Right renal cortex interstitium (tissue), 3 donors: ENCODE results near the gene PEAR1. TPM values are rescaled to one million over a fixed set of nuclear protein-coding genes. Genes with fewer than 3 reads are reported as not detected.

Experiments used
- DNase-seq, 3 donors: peaks; one replicate each; pipeline ENCODE4 v3.0.0-alpha.2; 2013; ENCODE audit warnings: low read depth in 3 of 3, low spot score in 2 of 3
- polyA plus RNA-seq, 3 donors: library from polyadenylated mRNA; unstranded; fragments of 120-200 nt; gene quantifications; one replicate each; pipeline ENCODE4 v1.2.1, GENCODE V29; 2013; ENCODE audit not compliant: insufficient read length in 3 of 3

PEAR1 gene
- polyA plus RNA-seq, 3 donors: 16.7 to 19.2 (median 17.7) TPM

DNA sequence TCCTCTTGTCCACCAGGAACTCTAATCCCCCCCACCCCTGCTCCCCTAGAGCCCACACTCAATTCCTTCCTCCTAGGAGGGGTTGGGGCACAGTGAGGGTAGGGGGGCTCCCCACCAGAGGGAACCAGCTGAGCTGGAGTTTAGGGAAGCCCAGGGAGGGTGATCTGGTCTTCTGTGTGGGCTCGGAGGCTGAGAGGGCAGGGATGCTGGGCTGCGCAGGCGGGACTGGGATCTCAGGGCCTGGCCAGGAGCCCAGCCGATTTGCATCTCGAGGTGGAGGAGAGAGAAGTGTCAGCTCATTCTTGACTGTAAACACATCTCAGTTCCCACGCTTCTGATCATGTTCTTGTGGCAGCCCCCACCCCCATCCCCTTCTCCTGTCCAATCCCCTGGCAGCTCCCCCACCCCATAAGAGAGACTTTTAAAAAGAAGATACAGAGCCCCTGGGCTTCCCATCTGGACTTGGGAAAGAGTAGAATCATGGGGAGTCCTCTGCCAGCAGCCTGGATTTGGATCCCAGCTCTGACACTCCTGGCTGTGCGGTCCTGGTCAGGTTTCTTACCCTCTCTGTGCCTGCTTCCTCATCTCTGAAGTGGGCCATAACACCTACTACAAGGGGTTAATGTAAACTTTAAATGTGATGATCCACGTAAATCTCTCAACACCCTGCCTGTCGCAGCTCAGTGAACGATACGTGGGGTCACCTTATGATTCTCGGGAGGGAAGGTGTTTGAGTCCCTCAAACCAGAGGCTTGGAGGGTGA lies 6.6 kb downstream of the PEAR1 start:
- DNase-seq: no peak

DNA sequence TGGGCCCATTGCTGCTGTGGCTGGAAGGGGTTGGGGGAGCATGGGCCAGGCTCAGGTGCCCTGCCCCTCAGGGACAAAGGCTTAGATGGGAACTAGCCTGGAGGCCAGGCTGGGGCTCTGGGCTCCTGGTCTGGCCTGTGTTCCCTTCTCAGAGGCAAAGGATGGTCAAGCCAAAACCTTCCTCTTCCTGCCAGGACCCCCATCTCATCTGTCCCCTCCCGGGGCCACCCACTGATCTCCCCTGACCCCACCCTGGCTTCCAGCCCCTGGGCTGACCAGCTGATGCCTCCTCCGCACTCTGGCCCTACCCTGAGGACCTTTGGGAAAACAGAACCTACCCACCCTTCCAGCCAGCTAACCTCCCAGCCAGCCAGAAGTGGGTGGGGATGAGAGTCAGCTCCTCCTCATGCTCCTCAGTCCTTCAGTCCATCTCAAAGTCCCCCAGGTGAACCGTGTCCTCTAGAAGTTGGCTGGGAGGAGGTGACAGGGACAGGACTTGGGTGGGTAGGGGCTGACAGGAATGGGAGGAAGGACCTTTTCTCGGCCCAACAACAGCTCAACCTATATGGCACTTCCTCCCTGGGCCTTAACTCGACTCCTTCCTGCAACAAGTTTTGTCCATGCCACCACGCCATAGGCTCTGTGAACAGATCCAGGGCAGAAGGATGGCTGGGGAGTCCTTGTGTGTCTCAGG lies 7.5 kb downstream of the PEAR1 start:
- DNase-seq: no peak

DNA sequence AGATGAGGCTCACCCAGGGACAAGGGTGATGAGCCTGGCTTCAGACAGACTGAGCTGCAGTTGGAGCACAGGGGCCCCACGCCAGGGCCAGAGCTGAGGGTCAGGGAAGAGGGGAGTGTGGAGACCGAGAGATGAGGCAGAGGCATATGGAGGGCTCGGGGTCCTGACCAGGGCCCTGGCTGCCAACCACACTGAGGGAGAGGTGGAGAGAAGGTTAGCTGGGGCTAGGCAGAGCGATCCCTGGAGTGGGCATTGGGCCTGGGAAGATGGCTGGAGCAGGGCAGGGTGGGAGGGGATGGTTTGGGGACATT lies 8.0 kb downstream of the PEAR1 start:
- DNase-seq: no peak

DNA sequence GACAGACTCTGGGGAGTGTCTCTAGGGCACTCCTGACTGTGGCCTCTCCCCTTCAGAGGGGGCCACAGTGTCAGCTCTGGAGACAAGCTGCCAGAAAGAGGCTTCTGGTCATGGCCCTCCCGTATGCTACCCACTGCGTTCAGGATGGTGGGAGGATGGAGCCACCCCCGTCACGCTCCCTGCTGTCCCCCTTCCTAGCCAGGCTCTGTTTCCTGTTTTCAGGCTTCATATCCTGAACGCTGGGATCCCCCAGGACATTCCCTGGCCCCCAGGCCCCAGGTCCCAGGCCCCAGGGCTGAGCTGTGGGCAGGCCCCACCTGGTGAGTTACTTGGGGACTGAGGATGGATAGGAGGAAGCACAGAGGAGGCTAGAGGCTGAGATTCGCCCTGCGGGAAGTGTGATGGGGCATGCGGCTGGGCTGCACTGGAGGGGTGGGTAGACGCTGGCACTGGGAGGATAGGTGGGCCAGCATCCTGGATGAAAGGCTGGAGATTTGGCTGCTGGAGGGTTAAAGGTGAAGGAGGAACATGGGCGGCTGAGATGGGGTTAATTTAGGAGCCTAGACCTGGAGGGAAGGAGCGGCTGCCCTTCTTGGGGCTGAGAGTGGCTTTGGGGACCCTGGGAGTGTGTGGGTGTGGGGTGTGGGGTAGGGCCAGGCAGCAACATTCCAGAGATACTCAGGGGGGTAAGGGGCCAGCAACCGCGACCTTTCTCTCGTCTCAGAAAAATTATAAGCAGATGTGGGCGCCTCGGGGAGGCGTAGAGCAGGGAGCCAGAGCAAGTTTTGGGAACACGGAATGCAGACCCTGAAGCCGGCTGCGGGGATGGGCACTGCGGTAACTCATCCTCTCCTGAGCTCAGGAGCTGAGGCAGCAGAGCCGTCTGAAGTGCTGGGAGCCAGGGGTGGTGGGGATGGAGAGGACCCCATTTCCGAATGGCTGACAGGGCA lies 8.7 kb downstream of the PEAR1 start:
- DNase-seq: no peak

DNA sequence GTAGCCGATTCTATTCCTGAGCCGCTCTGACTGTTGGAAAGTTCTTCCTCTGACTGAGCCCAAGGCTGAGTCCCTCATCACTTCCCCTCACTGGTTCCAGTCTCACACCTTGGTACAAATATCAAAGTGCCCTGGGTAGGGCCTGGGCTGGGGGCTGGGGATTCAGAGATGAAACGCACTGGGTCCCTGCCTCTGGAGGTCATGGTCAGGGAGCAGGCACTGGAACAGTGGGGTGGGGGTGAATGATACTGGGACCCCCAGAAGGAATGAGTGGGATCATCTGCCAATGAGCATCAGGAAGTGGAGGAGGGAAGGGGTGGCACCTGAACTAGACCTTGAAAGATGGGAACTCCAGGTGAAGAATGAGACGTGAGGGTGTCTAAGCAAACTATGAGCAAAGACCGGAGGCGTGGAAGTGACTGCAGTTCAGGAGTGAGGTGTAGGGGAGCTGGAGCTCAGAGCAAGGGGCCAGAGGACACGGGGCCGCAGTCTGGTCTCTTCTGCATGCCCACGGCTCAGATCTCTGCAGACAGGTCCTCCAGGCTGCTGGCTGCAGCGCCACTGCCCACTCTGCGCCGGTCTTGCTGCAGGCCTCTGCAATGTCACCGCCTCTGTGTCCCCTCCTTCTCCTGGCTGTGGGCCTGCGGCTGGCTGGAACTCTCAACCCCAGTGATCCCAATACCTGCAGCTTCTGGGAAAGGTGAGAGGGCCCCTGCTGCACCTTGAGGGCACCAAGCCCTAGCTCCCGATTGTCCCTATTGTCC lies 10.0 kb downstream of the PEAR1 start:
- DNase-seq: no peak

DNA sequence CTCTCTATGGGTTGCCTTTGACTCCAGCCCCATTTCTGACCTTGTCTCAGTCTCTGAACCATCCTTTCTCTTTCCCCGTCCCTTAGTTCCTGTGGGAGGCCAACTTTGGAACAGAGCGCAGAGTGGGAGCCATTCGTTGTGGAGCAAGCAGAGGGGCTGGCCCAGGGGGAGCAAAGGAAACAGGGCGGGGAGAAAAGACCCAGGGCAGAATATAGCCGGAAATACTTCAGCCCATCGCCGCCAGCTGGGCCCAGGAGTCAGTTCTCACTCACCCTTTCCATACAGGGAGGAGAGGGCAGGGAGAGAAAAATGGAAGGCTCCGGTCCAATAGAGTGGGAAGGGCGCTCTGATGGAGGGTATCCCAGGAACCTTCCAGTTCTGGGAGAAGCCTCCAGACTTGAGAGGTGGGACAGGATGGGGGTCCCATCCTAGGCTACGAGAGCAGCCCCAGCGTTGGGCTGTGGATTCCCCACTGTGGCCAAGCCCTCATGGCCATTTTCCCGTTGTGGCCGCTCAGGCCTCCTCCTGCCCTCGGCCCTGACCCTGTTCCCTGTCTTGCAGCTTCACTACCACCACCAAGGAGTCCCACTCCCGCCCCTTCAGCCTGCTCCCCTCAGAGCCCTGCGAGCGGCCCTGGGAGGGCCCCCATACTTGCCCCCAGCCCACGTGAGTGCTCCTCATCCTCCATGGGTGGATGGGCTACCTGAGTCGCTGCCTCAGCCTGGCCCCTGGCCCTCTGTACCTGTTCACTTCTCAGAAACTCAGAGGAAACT lies 10.9 kb downstream of the PEAR1 start:
- DNase-seq: no peak

DNA sequence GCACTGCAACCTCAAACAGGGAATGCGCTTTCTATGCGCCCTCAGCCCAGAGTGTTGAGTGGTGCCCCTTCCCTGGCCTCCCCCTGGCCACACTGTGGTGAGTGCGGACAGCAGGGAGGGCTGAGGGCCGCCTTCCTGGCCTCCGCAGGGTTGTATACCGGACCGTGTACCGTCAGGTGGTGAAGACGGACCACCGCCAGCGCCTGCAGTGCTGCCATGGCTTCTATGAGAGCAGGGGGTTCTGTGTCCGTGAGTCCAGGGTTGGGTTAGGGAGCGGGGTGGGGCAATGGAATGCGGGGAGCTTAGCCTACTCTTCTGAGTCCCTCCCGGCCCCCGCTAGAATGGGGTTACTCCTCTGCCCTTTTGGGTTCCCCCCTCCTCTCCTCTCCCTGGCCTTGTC lies 11.7 kb downstream of the PEAR1 start:
- no peak for DNase-seq

DNA sequence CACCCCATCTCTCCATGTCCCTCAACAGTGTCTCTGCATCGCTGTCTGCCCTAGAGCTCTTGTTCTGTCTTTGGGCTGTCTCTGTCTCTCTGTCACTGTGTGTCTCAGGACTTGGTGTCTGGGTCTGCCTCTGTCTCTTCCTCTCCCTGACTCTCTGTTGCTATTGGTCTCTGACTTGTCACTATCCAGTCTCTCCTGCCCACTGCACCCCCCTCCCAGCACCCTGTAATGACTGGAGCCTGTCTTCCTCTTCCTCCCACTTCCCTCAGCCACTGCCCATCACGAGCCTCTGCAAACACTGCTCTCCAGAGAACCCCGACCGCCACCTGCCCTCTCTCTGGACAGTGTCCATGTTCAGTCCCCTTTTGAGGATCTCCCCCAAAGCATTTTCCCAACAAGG lies 12.1 kb downstream of the PEAR1 start:
- DNase-seq: no peak

DNA sequence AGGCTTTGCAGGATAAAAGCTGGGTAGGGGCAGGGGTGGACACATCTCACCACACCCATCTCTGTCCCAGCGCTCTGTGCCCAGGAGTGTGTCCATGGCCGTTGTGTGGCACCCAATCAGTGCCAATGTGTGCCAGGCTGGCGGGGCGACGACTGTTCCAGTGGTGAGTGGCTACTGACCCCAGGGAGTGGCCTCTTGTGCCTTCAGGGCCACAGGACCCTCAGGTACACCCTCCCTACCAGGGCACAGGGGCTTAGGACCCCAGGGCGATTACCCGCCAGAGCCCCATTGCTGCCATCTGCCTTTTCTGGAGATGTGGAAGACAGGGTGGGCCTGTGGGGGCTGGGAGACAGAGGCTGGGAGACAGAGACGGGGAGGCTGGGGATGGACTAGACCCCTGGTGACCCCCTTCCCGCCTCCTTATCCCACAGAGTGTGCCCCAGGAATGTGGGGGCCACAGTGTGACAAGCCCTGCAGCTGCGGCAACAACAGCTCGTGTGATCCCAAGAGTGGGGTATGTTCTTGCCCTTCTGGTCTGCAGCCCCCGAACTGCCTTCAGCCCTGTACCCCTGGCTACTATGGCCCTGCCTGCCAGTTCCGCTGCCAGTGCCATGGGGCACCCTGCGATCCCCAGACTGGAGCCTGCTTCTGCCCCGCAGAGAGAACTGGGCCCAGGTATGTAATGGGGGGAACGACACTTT lies 12.8 kb downstream of the PEAR1 start:
- DNase-seq: no peak

DNA sequence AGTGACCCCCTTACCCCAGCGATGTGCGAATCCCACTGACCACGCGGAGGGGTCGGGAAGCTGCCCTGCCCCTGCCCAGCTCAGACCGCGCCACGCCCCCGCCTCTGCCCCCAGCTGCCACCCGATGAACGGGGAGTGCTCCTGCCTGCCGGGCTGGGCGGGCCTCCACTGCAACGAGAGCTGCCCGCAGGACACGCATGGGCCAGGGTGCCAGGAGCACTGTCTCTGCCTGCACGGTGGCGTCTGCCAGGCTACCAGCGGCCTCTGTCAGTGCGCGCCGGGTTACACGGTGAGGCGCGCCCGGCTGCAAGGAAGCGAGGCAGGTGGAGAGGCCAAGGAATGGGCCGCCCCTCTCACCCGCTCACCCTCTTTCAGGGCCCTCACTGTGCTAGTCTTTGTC lies 15.0 kb downstream of the PEAR1 start:
- DNase-seq: no peak

DNA sequence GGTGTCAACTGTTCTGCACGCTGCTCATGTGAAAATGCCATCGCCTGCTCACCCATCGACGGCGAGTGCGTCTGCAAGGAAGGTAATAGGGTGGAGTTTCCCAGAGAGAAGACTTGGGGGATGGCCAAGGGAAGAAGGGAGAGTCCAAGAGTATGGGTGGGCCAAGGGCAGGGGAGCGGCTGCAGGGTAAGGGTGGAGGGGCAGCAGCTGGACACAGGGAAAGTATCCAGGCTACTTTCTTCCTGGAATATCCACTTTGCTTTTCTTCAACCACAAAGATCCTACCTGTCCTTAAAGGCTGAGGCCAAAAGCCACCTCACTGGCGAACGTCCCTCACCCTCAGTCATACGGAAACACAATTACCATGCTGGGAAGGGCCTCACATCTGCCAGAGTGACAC lies 15.4 kb downstream of the PEAR1 start:
- DNase-seq: no peak

DNA sequence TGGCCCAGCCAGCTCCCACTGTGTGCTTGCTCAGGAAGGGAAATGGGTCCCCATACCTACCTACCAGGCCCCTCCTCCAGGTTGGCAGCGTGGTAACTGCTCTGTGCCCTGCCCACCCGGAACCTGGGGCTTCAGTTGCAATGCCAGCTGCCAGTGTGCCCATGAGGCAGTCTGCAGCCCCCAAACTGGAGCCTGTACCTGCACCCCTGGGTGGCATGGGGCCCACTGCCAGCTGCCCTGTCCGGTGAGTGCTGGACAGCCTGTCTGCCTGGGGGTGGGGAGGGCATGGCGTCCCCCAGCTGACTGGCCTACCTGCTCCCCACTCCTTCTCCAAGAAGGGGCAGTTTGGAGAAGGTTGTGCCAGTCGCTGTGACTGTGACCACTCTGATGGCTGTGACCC lies 16.2 kb downstream of the PEAR1 start:
- no peak for DNase-seq

DNA sequence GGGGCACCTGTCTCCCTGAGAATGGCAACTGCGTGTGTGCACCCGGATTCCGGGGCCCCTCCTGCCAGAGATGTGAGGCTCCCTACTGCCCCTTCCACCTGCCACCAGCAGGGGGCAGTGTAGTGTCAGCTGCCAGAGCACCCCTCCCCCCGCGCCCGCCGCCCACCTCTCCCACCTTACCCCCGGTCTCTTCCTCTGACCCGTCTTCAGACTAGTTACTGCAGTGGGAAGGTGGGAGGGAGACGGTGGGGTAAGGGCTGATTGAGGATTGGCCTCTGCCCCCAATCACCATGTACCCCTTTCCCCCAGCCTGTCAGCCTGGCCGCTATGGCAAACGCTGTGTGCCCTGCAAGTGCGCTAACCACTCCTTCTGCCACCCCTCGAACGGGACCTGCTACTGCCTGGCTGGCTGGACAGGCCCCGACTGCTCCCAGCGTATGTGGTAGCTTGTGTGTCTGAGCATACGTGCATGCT lies 16.8 kb downstream of the PEAR1 start:
- no peak for DNase-seq

DNA sequence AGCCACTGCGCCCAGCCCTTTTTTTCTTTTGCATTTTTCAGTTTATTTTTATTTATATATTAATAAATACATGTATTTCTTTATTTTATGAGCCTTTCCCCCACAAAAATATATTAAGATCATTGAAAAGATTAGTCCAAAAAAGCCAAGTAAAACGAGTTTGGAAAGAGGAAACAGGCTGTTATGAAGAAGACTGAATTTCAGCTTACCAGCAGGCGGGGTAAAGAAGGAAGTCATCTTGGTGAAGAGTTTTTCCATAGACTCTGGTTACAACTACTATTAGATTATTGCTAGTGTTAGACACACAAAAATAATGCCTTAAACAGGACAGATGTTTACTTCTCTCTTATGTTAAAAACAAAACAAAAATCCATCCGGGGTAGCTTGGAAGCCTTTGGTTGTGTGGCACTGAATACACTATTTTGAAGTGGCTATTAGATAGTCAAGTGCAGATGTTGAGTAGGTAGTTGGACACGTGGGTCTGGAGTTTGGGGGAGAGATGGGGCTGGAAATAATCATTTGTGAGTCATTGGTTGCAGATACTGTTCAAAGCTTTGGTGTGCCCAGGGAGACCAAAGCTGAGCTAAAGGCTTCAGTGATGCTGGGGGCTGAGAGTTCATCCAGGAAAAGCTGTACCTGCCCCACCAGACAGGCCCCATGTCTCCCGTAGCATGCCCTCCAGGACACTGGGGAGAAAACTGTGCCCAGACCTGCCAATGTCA lies 18.2 kb downstream of the PEAR1 start:
- DNase-seq: no peak

DNA sequence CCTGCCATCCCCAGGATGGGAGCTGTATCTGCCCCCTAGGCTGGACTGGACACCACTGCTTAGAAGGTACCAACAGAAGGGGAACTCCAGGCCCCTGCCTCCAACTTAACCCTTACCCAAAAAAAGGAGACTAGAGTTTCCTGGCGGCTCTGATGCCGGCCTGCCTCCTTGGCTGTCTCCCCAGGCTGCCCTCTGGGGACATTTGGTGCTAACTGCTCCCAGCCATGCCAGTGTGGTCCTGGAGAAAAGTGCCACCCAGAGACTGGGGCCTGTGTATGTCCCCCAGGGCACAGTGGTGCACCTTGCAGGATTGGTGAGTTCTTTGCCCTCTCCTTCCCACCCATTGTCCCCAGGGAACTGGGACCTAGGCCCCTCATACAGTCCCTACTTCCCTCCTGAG lies 18.8 kb downstream of the PEAR1 start:
- DNase-seq: no peak

DNA sequence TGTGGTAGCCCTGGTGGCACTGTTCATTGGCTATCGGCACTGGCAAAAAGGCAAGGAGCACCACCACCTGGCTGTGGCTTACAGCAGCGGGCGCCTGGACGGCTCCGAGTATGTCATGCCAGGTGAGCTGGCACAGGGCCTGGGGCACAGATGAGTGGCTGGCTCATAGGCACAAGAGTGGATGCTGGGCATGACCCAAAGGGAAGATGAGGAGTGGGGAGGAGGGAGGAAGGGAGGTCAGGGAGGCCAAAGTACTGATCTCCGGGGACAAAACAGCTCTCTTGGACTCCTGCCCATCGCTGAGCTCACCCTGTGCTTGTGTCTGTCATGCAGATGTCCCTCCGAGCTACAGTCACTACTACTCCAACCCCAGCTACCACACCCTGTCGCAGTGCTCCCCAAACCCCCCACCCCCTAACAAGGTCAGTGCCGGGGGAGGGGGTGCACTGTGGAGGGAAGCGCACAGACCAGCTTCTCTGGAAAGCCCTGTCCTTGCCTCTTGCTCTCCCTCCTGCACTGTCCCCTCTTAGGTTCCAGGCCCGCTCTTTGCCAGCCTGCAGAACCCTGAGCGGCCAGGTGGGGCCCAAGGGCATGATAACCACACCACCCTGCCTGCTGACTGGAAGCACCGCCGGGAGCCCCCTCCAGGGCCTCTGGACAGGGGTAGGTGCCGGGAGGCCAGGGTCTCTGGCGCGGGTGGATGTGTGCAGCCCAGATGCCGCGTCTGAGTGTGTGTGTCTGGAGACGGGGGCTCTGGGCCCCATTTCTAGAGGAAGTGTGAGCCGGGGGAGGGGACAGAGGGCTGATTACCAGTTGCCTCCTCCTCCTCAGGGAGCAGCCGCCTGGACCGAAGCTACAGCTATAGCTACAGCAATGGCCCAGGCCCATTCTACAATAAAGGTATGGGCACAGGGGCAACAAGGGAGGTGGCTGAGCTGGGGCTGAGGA lies 19.6 kb downstream of the PEAR1 start:
- DNase-seq: no peak

DNA sequence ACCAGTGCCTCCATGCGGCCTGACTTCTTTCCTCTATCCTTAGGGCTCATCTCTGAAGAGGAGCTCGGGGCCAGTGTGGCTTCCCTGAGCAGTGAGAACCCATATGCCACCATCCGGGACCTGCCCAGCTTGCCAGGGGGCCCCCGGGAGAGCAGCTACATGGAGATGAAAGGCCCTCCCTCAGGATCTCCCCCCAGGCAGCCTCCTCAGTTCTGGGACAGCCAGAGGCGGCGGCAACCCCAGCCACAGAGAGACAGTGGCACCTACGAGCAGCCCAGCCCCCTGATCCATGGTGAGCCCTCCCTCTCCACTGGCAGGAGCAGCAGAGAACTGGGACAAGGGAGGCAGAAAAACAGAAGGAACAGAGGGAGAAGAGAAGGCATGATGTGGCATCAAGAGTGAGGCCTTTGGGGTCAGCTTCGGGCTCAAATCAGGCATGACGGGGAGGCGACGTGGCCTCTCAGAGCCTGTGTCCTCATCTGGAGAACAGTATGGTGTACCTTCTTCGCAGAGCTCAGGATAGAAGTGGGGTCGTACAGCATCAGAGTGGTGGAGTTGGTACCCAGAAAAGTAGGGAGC lies 20.4 kb downstream of the PEAR1 start:
- no peak for DNase-seq
